SK-N-SH (cell line): ENCODE data around the gene VPS36.

ENCODE experiments used
- CTCF ChIP-seq: fragments of 200-600 bp; sonication (generic); IDR thresholded peaks from 2 replicates; pipeline ENCODE4 v1.6.1; 2017; ENCODE audit warnings: antibody characterized with exemption, mild to moderate bottlenecking, moderate library complexity
- FOXJ3 ChIP-seq: sonication (generic); formaldehyde crosslinking; IDR thresholded peaks from 2 replicates; pipeline ENCODE4 v1.5.1; 2020; ENCODE audit warnings: mild to moderate bottlenecking, missing genetic modification reagents
- RAD21 ChIP-seq: IDR thresholded peaks from 2 replicates; pipeline ENCODE4 v1.6.1; 2012; ENCODE audit warnings: mild to moderate bottlenecking, low read length

DNA sequence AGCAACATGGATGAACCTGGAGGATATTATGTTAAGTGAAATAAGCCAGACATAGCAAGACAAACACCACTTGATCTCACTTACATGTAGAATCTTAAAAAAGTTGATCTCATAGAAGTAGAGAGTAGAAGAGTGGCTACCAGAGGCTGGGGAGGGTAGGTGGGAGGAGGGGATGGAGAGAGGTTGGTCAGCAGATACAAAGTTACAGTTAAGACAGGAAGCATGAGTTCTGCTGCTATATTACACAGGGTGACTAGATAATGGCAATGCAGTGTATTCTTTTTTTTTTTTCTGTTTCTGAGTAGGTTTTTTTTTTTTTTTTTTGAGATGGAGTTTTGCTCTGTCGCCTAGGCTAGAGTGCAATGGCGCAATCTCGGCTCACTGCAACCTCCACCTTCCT lies 29.2 kb downstream of the VPS36 start:
- TF ChIP-seq CTCF (no peak), FOXJ3 (CRISPR knock-in tag) (no peak), RAD21 (no peak)
